Epithelial cell of prostate (primary cell): ENCODE results near the gene LMOD2.

Experiments
- DNase-seq: peaks from one replicate; pipeline ENCODE4 v3.0.0-alpha.2; 2011; ENCODE audit warnings: low read depth, low spot score
- H3K27ac ChIP-seq: fragments of 450-650 bp; 2 replicates; pipeline ENCODE4 v1.5.1; 2017; ENCODE audit warnings: mild to moderate bottlenecking

Gene LMOD2

GRCh38 chr7:123710683-123711082, 55.0 kb downstream of the LMOD2 start:
- no peak for DNase-seq

GRCh38 chr7:123711832-123712293, 56.2 kb downstream of the LMOD2 start:
- DNase-seq = no peak
- H3K27ac ChIP-seq = no peak overlapping the region

More at GRCh38 chr7:123710683-123711082, 55.0 kb downstream of the LMOD2 start:
- H3K27ac ChIP-seq = no peak overlapping the region

- no peak for DNase-seq
- no peak overlapping the region for H3K27ac ChIP-seq
These were observed 57.0 kb downstream of the LMOD2 start for GRCh38 chr7:123712619-123713018.
